HL-60 (cell line): ENCODE data around the gene IGFL3.

Experiments used
- CTCF ChIP-seq: IDR thresholded peaks from one replicate; pipeline ENCODE4 v1.5.1; 2011; ENCODE audit warnings: low read length, control low read depth, inconsistent platforms; ENCODE audit not compliant: insufficient read depth
- GABPA ChIP-seq: IDR thresholded peaks from 2 replicates; pipeline ENCODE4 v1.6.1; 2012; ENCODE audit warnings: low read depth
- POLR2AphosphoS5 ChIP-seq: IDR thresholded peaks from 2 replicates; pipeline ENCODE4 v1.6.1; 2012; ENCODE audit warnings: low read depth
- SPI1 ChIP-seq: IDR thresholded peaks from 2 replicates; pipeline ENCODE4 v1.6.1; 2012; ENCODE audit warnings: low read depth, mild to moderate bottlenecking, borderline replicate concordance

- TF ChIP-seq CTCF = no peak
- no peak for TF ChIP-seq POLR2AphosphoS5
- TF ChIP-seq GABPA = no peak
- no peak for TF ChIP-seq SPI1
These were observed 38.2 kb upstream of the IGFL3 start for GRCh38 chr19:46162731-46163130.
